HG02759 (cell line): Measurements from ENCODE around the gene ZNF3.

Experiments used
- ATAC-seq: cut with Tn5 transposase; IDR thresholded peaks from one replicate; pipeline ENCODE4 v1.9.1; 2021; ENCODE audit warnings: mild to moderate bottlenecking, moderate library complexity; ENCODE audit not compliant: unreplicated experiment

Gene ZNF3

DNA sequence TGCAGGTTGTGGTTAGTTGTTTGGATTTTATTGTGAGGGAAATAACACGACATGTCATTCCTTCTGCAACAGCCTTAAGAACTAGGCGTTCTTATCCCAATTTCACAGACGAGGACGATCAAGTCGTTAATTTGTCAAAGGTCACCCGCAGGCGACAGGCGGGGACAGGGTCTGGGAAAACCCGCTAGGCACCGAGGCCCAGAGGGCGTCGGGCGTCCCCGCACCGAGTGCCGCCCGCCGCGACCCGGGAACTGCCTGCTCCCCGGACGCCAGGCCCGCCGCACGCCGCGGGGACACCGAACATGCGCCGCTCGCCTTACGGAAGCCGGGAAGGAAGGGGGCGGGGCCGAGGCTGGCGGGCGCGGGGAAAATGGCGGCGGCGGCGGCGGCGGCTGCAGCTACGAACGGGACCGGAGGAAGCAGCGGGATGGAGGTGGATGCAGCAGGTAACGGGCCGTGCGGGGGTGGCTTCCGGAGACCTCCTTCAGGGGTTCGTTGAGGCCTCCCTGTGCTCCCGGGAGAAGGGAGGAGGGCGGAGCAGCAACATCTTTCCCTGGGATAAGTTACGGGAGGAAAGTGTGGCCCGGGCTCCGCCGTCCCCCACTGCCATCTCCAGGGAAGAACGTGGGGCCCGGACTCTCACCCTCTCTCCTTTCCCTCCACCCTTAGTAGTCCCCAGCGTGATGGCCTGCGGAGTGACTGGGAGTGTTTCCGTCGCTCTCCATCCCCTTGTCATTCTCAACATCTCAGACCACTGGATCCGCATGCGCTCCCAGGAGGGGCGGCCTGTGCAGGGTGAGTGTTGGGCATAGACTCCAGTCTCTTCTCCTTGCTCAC is 7.3 kb upstream of the ZNF3 start, which contains the start of gene COPS6:
Gene COPS6, plus strand, starts transcription at position 349 of the 837 bp plus-strand sequence. Its CDS starts 22 bp downstream, at position 371.
- ATAC-seq = peak; percentile 74

DNA sequence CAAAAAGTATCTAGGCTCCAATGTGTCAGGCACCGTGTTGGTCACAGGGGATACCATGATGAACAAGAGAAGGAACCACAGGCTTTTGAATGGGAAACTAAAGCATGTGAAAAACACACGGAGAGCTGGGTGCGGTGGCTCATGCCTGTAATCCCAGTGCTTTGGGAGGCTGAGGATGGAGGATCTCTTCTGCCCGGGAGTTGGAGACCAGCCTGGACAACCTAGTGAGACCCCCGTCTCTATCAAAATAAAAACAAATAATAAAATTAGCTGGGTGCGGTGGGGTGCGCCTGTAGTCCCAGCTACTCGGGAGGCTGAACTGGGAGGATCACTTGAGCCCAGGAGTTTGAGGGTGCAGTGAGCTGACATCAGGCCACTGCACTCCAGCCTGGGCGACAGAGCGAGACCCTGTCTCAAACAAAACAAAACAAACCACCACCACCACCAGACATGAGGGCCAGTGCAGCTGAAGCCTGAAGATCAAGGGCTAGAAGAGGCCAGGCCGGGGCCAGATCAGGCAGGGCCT is 6.6 kb upstream of the ZNF3 start:
- peak; percentile 29 for ATAC-seq

DNA sequence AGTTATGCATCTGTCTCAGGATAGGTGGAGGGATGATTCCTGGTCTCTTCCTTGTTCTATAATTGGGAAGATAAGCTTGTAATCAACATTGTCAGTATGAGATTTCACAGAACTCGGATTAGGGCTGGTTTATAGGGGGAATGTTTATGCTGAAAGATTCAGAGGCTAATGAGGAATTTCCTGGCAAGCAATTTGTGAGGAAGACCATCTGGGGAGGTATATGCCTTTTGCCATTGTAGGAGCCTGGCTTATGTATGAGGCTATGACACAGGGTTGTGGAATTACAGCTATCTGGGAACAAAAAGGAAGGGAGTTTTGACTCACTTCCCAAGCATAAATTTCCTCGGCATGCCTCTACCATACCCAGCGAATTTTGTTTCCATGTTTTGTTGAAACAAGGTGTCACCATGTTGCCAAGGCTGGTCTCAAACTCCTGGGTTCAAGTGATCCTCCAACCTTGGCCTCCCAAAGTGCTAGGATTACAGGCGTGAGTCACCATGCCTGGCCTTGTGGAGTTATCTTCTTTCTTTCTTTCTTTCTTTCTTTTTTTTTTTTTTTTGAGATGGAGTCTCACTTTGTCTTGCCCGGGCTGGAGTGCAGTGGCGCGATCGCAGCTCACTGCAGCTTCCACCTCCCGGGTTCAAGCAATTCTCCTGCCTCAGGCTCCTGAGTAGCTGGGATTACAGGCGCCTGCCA is 5.7 kb upstream of the ZNF3 start:
- no peak for ATAC-seq

GRCh38 chr7:100085515-100085914 is 4.0 kb upstream of the ZNF3 start:
- no peak for ATAC-seq

DNA sequence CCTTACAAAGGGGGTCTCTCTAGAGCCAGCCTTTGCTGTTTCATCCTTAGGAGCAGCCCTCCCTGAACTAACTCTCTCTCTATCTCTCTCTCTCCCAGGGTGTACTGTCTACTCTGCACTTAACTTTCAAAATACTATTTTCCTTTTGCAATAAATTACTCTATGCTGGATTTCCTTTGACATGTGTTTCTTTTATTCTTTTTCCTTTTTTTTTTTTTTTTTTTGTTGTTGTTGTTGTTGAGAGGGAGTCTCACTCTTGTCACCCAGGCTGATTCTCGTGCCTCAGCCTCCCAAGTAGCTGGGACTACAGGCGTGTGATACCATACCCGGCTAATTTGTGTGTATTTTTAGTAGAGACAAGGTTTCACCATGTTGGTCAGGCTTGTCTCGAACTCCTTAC is 1.5 kb upstream of the ZNF3 start:
- no peak for ATAC-seq

GRCh38 chr7:100080907-100081534 is 502 bp downstream of the ZNF3 start:
- ATAC-seq = no peak

DNA sequence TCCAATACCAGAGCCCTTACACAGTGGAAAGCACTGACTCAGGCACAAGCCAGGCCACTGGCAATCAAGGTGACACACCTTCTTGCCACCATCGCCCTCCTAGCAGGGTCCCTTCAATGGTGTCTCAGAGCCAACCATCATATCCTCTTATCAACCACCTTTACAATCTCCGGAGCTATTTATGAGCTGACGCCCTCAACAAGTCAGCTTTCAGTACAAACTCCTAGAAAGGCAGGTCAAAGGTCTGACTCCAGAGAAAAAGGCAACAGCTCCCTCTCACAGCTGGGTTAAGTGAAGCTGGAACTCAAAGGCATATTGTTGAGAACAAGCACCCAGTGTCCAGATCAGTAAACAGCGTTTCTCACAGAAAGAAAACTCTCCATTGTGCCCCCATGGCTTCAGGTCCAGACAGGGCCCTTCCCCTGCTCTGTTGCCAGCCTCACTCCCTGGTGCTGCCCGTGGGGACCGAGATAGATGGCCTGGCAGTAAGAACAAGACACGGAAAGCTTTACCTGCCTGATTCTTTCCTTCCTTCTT is 2.4 kb downstream of the ZNF3 start:
- no peak for ATAC-seq

DNA sequence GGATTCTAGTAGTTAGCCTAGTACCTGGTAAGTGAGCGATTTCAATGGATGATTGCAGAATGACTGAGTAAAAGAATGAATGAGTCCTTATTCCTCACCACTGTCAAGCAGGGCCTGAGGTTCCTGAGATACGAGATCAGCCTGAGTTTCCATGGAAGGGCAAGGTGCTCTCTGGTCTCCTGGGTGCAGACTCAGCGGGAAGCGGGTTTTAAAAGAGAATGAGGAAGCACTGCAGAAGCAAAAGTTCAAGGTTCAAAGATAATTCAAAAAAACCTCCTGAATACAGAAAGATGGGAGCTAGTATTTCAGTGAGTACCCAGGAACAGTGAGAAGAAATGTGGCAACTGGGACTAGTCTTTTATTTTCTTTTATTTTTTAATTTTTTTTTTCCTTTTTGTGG is 4.3 kb downstream of the ZNF3 start:
- no peak for ATAC-seq

DNA sequence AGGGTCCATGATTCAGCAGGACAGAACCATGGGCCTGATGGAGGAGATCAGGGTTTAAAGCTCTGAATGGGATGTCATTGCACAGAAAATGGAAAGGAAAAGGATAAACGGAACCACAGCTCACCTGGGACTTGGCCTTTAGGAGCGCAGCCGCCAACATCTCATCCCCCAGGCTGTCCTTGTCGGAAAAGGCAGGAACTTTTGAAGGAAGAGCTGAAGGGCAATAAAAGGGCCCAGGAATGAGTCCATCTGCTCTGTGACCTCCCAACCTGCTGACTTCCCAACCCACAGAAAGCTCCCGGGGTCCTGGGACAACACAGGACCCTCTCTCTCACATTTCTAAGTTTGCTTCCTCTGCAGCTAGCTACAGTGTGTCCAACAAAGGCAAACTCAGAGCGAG is 6.1 kb downstream of the ZNF3 start:
- no peak for ATAC-seq

- no peak for ATAC-seq
Measured at GRCh38 chr7:100074841-100075240, 6.7 kb downstream of the ZNF3 start.

DNA sequence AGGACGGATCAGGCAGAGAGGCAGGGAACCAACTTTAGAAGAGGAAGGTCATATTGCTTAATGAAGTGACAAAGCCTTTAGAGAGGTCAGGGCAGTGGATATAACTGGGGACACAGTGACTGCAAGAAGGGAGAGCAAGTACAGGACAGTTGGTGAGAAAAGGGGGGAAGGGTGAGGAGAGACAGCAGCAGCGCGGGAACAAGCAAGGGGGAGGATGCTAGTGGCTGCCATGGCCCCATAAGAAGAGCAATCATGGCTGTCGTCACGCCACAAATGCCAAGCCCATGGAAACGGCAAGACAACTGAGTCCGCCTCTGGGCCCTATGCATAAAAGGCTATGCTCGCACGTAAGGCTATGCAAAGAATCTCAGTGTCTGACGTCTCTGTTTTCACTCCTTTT is 9.1 kb downstream of the ZNF3 start:
- ATAC-seq = no peak

- ATAC-seq = no peak
Measured at GRCh38 chr7:100071018-100071723, 10.4 kb downstream of the ZNF3 start.

DNA sequence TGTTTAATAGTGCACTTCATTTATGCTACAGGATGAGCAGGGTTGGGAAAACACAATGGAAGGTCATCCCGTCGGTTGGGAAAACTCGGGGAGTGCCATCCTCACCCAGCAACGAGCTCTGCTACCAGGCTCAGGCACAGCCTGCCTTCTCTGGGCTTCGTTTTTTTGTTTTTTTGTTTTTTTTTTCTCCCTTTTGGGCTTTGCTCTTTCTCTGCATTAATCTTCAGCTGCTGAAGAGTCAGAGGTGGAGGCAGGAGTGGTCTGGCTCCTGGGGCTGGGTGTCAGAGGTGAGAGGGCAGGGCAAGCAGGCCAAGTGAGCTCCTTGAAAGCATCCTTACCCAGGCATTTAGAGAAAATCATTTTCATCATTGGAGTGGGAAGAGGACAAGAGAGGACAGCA is 11.5 kb downstream of the ZNF3 start:
- no peak for ATAC-seq

GRCh38 chr7:100066953-100067352 is 14.6 kb downstream of the ZNF3 start:
- no peak for ATAC-seq

GRCh38 chr7:100065452-100066186 is 15.9 kb downstream of the ZNF3 start:
- no peak for ATAC-seq

- ATAC-seq = no peak
Measured at GRCh38 chr7:100064162-100064561, 17.4 kb downstream of the ZNF3 start.

DNA sequence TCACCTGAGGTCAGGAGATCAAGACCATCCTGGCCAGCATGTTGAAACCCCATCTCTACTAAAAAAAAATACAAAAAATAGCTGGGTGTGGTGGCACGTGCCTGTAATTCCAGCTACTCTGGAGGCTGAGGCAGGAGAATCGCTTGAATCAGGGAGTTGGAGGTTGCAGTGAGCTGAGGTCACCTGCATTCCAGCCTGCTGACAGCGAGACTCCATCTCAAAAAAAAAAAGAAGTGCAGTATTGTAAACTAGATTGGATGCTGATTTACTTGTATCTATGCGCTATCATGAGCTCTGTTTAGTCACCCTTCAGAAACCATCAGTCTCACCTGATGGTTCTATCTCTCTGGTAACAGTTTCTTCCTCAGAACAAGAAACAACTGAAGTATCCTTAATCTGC is 18.1 kb downstream of the ZNF3 start:
- no peak for ATAC-seq

GRCh38 chr7:100061518-100062193 is 19.9 kb downstream of the ZNF3 start:
- ATAC-seq = no peak

- ATAC-seq = no peak
Measured at GRCh38 chr7:100059251-100059739, 22.2 kb downstream of the ZNF3 start.
